Smooth muscle cell (in vitro differentiated cells): ENCODE measurements around the gene TRIM54. TPM values are rescaled to one million over a fixed set of nuclear protein-coding genes. Genes with fewer than 3 reads are reported as not detected.

Source experiments
- DNase-seq: peaks from one replicate; lab custom pipeline; 2025; ENCODE audit not compliant: unreplicated experiment; lab: John Stamatoyannopoulos, UW
- H2AFZ ChIP-seq: fragments of 200-600 bp; sonication (generic); 2 replicates; pipeline ENCODE4 v1.6.0; 2016; ENCODE audit warnings: antibody characterized with exemption, low read depth, mild to moderate bottlenecking
- H3F3A ChIP-seq: fragments of 200-600 bp; sonication (generic); 2 replicates; pipeline ENCODE4 v1.6.0; 2017; ENCODE audit warnings: antibody characterized with exemption, low read depth
- H3K27ac ChIP-seq: fragments of 200-600 bp; sonication (generic); 2 replicates; pipeline ENCODE4 v1.5.1; 2016; ENCODE audit warnings: low read depth, mild to moderate bottlenecking
- H3K27me3 ChIP-seq: fragments of 200-600 bp; sonication (generic); 2 replicates; pipeline ENCODE4 v1.6.1; 2016; ENCODE audit warnings: low read depth, mild to moderate bottlenecking
- H3K36me3 ChIP-seq: fragments of 200-600 bp; sonication (generic); 2 replicates; pipeline ENCODE4 v1.5.1; 2016; ENCODE audit warnings: low read depth
- H3K4me1 ChIP-seq: fragments of 200-600 bp; sonication (generic); 2 replicates; pipeline ENCODE4 v1.5.1; 2016; ENCODE audit warnings: low read depth
- H3K4me2 ChIP-seq: fragments of 200-600 bp; sonication (generic); 2 replicates; pipeline ENCODE4 v1.6.0; 2016; ENCODE audit warnings: mild to moderate bottlenecking
- H3K4me3 ChIP-seq: fragments of 200-600 bp; sonication (generic); 2 replicates; pipeline ENCODE4 v1.5.1; 2016; ENCODE audit warnings: mild to moderate bottlenecking
- H3K79me2 ChIP-seq: fragments of 200-600 bp; sonication (generic); 2 replicates; pipeline ENCODE4 v1.6.0; 2016; ENCODE audit warnings: low read depth, mild to moderate bottlenecking
- H3K9ac ChIP-seq: fragments of 200-600 bp; sonication (generic); 2 replicates; pipeline ENCODE4 v1.6.0; 2016; ENCODE audit warnings: low read depth
- H3K9me3 ChIP-seq: fragments of 200-600 bp; sonication (generic); replicated peaks from 2 replicates; pipeline ENCODE4 v1.5.1; 2016; ENCODE audit warnings: low read depth
- H4K20me1 ChIP-seq: fragments of 200-600 bp; sonication (generic); 2 replicates; pipeline ENCODE4 v1.6.0; 2016; ENCODE audit warnings: low read depth
- WGBS: methylation state at CpG from one replicate; pipeline ENCODE4 v1.1.7; 2016; ENCODE audit warnings: low lambda C conversion rate; 5-methylcytosine and 5-hydroxymethylcytosine counted together
- polyA plus RNA-seq: library from polyadenylated mRNA; unstranded; fragments of >200 nt; fragmentation: Nextera tagmentation; extraction: Ambion mirVana; gene quantifications from 2 replicates; pipeline ENCODE4 v1.2.1, GENCODE V29; 2016
- total RNA-seq: library from RNA; depleted of rRNA; stranded (reverse); fragments of >200 nt; gene quantifications from 2 replicates; pipeline ENCODE4 v1.2.3, GENCODE V29; 2014
- TF ChIP-seq, protein P1 (sequence below): fragments of 200-600 bp; sonication (generic); IDR thresholded peaks from 2 replicates; pipeline ENCODE4 v1.5.1; 2017; ENCODE audit warnings: borderline replicate concordance, mild to moderate bottlenecking, antibody characterized with exemption; ENCODE audit not compliant: insufficient read depth, poor library complexity, severe bottlenecking

TRIM54 gene
- total and polyA plus RNA-seq, 2 experiments from 2014 or later = 0.22 TPM; not detected in 1

DNA sequence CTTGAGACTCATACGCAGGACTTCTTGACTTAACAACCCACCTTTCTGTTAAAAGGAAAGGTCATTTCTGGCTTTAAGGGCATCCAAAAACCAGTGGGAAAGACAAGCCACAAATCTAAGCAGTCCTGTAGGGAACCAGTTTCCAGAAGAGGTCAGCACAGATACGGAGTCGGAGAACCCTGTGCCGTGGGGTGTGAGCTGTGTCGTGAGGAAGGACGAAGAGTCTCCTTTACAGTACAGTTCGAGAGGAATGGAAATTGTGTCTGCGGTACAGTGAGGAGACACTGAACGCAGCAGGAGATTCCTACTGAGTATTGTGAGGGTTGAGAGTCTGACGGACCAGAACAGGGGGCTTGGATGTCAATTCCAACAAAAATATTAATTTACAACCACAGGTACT, 37.1 kb upstream of the TRIM54 start:
- H3K4me1 ChIP-seq = no peaks in the 10 kb centered on the region
- TF ChIP-seq, protein P1, sequence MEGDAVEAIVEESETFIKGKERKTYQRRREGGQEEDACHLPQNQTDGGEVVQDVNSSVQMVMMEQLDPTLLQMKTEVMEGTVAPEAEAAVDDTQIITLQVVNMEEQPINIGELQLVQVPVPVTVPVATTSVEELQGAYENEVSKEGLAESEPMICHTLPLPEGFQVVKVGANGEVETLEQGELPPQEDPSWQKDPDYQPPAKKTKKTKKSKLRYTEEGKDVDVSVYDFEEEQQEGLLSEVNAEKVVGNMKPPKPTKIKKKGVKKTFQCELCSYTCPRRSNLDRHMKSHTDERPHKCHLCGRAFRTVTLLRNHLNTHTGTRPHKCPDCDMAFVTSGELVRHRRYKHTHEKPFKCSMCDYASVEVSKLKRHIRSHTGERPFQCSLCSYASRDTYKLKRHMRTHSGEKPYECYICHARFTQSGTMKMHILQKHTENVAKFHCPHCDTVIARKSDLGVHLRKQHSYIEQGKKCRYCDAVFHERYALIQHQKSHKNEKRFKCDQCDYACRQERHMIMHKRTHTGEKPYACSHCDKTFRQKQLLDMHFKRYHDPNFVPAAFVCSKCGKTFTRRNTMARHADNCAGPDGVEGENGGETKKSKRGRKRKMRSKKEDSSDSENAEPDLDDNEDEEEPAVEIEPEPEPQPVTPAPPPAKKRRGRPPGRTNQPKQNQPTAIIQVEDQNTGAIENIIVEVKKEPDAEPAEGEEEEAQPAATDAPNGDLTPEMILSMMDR = no peak
- H3K9ac ChIP-seq = no peak overlapping the region
- no peaks in the 10 kb centered on the region for H3K79me2 ChIP-seq
- H3K27ac ChIP-seq = no peak overlapping the region
- H3F3A ChIP-seq = no peaks in the 10 kb centered on the region
- H3K36me3 ChIP-seq = peaks cover 5% of the 10 kb centered on the region
- no peaks in the 10 kb centered on the region for H3K27me3 ChIP-seq
- H3K4me3 ChIP-seq = no peak overlapping the region
- DNase-seq = no peak
- no peak overlapping the region for H2AFZ ChIP-seq
- H4K20me1 ChIP-seq = no peaks in the 10 kb centered on the region
- H3K9me3 ChIP-seq = no peaks in the 10 kb centered on the region
- H3K4me2 ChIP-seq = no peak overlapping the region
- WGBS = 95% methylated on average over 10 of the region's 10 CpGs

DNA sequence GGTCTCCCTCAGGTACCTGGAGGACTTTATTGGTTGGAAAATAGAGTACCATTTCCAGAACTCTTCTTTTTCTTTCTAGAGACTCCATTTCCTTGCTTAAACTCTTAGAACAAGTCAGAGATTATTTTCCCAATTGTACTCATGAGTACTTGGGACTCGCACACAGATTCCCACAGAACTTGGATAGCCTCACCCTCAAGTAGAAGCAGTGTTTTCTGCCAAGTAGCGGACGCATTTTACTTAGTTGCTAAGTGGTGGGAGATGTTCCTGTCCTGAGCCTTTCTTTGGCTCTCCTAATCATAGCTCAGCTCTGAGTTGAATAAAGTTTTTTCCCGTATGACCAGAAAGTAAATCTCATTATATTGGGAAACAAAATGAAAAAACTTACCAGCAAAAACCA, 36.6 kb upstream of the TRIM54 start:
- Histone ChIP-seq H3K4me2 (no peak overlapping the region), H3K4me3 (no peak overlapping the region), H3F3A (no peaks in the 10 kb centered on the region), H4K20me1 (no peaks in the 10 kb centered on the region), H2AFZ (no peak overlapping the region), H3K9ac (no peak overlapping the region), H3K79me2 (no peaks in the 10 kb centered on the region), H3K36me3 (peaks cover 5% of the 10 kb centered on the region), H3K27me3 (no peaks in the 10 kb centered on the region), H3K4me1 (no peaks in the 10 kb centered on the region), H3K9me3 (no peaks in the 10 kb centered on the region), H3K27ac (no peak overlapping the region)
- DNase-seq = no peak
- TF ChIP-seq, protein P1 = no peak
- WGBS = 96% methylated on average over 4 of the region's 4 CpGs

DNA sequence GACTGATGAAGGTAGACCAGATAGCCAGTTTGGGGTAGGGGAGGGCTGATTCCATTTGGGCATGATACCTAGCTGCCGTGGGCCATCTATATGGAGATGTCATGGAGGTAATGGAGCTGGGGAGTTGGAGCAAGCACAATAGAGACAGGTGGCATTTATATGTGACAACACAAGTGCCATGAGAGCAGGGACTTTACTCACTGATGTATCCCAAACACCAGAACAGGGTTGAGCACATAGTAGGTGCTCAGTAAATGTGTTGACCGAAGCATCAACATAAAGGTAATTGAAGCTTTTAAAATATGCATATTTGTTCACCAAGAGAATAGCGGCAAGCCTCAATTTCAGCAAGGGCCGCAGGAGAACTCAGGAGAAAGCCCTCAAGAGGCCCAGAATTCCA, 34.3 kb upstream of the TRIM54 start:
- Histone ChIP-seq H3K4me3 (no peak overlapping the region), H3K27me3 (peaks cover 8% of the 10 kb centered on the region), H3K36me3 (peaks cover 5% of the 10 kb centered on the region), H2AFZ (no peak overlapping the region), H3K79me2 (no peaks in the 10 kb centered on the region), H3K9me3 (no peaks in the 10 kb centered on the region), H4K20me1 (no peaks in the 10 kb centered on the region), H3F3A (no peaks in the 10 kb centered on the region), H3K4me1 (no peaks in the 10 kb centered on the region), H3K9ac (no peak overlapping the region), H3K4me2 (no peak overlapping the region), H3K27ac (no peak overlapping the region)
- WGBS = 96% methylated on average over 4 of the region's 4 CpGs
- TF ChIP-seq, protein P1 = no peak
- DNase-seq = no peak

DNA sequence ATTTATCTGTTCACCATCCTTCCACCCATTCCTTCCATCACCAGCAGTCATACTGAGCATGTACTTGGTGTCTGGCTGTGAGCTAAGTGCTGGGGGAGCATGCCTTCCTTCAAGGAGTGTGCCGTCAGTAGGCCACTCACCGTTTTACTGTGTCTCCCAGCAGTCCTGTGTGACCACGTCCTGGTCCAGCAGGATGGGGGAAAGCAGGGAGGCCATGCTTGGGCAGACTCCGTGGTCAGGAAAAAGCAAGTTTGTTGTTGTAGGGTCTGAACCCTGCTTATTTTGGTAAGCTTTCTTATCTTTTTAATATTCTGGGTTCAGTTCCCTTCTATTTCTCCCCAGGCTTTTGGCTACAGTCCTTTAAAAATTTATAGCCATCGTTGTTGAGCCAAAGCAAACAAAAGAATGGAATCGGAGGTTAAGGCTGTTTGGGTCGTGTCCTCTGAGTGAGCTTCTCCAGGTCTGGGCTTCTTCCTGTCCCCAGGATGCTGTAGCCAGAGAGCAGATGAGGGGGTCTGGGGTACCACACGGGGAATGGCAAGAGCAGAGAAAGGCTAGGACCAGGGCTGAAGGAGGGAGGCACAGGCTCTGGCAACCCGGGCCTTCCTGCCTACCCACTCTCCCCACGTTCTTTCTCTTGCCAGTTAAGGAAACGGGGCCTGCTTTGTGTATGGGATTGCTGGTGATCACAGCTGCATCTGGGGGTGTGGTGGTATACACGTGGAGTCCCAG, 32.9 kb upstream of the TRIM54 start:
- Histone ChIP-seq H3K9me3 (no peaks in the 10 kb centered on the region), H3K79me2 (no peaks in the 10 kb centered on the region), H4K20me1 (no peaks in the 10 kb centered on the region), H3F3A (no peaks in the 10 kb centered on the region), H3K36me3 (peaks cover under 1% of the 10 kb centered on the region), H3K4me2 (no peak overlapping the region), H3K4me1 (no peaks in the 10 kb centered on the region), H3K9ac (no peak overlapping the region), H3K27me3 (peaks cover 8% of the 10 kb centered on the region), H3K27ac (no peak overlapping the region), H3K4me3 (no peak overlapping the region), H2AFZ (no peak overlapping the region)
- 85% methylated on average over 12 of the region's 12 CpGs for WGBS
- DNase-seq = no peak
- TF ChIP-seq, protein P1 = no peak
